GM10266 (cell line): ENCODE measurements around the gene ANO6.

Experiments used
- DNase-seq: peaks from one replicate; pipeline ENCODE4 v3.0.0; 2012; ENCODE audit errors: extremely low spot score
- CTCF ChIP-seq: IDR thresholded peaks from 2 replicates; pipeline ENCODE4 v1.5.1; 2012; ENCODE audit warnings: mild to moderate bottlenecking, low read depth; ENCODE audit not compliant: control insufficient read depth, insufficient read depth; ENCODE audit errors: missing control alignments

Gene ANO6

DNA sequence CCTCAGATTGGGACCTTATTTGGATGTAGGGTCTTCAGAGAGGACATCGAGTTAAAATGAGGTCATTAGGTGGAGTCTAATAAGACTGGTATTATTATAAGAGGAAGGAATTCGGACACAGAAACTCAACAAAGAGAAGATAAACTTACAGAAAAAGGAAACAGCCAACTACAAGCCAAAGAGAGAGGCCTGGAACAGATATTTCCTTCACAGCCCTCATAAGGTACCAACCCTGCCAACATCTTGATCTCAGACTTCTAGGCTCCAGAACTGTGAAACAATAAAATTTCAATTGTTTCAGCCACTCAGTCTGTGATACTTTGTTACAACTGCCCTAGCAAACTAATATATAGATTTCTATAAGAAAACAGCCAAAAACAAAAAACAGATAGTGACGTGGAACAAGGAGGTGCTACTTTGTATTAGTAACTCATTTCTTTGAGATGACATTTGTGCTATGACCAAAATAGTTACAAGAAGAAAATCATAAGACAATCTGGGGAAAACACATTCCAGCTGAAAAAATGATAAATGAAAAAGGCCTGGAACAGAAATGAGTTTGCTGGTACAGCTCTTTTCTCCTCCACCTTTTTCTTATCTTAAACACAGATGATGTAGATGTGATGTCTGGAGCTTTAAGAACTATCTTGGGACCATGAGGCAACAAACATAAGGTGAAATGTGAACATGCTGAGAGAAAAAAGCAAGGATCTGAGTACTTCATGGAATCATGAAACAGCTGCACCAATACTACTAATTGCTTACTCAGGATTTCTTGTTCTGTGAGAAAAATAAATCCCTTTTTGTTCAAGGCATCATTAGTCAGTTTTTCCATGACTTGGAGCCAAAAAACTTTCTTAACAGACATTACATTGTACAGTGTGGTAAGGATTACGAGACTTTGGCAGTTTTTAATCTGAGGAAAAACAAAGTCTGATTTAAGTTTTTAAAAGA lies 243.2 kb downstream of the ANO6 start:
- DNase-seq, result no peak
- TF ChIP-seq CTCF, result no peak

- TF ChIP-seq CTCF, result no peak
- DNase-seq, result no peak
These were observed 246.6 kb downstream of the ANO6 start for GRCh38 chr12:45462506-45462905.

- TF ChIP-seq CTCF, result no peak
- no peak for DNase-seq
These were observed 248.8 kb downstream of the ANO6 start for GRCh38 chr12:45464699-45465098.

GRCh38 chr12:45468751-45469615 lies 253.1 kb downstream of the ANO6 start:
- TF ChIP-seq CTCF, result no peak
- no peak for DNase-seq

GRCh38 chr12:45469902-45470301 lies 254.0 kb downstream of the ANO6 start:
- no peak for DNase-seq
- no peak for TF ChIP-seq CTCF

DNA sequence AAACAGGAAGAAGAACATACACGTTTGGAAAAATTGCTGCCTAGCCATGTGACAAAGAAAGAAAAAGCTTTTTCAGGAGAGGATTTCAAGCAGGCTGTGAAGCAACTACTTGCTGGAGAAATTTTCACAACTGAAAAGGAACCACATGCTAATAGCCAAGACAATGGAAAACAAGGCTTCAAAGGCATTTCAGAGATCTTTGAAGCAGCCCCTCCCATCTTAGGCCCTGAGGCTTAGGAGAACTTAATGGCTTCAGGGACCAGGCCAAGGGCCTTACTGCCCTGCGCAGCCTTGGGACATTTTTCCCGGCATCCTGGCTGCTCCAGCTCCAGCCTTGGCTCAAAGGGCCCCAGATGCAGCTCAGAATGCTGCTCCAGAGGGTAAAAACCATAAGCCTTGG lies 257.7 kb downstream of the ANO6 start:
- DNase-seq, result no peak
- no peak for TF ChIP-seq CTCF
